Measurements from ENCODE around the gene DNAJC18.
"Not testable (repeated sequence)": the region's sequence is repeated elsewhere in the genome, so short reads cannot be mapped to it uniquely, and the experiment has no call there.

Gene DNAJC18

DNA sequence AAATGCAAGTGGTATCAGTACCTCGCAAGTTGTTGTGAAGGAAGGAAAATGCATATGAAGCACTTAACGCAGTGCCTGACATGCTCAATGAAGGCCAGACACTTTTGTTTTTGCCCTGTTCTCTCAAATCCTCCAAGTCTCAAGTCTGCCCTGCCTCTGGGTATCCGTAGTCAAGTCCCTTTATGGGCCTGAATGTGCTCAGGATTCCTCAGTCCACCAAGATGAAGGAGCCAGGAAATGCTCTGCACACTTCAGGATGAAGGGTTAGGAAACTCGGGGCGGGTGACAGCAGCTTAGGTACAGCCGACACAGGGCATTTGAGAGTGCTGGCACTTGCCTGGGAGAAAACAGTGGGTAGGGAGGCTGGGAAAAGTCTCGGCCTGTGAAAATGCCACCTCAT is 21.9 kb upstream of the DNAJC18 start:
- DNase-seq (ENCODE audit: low read depth in 3 of 3) = no peak

DNA sequence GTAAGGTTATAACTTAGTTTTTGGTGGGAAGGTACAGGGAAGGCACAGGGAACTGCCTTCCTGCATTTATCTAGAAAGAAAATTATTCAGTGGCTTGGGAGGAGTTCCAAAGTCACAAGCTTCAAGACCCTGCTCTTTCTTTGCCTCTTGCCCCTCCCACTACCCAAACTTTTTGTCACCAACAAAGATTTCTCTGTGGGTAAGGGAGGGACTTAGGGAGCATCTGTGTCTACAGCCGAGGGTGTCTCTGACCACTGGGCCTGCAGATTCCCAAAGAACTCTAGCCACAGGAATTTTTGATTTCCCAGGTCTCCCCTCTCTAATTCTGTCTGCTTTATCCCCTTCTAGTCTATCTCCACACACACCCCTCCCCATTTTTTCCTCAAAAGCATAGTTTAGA is 21.1 kb upstream of the DNAJC18 start:
- no peak for DNase-seq (ENCODE audit: low read depth in 3 of 3)

GRCh38 chr5:139459451-139459934 is 20.2 kb upstream of the DNAJC18 start:
- DNase-seq (ENCODE audit: low read depth in 3 of 3) = no peak

DNA sequence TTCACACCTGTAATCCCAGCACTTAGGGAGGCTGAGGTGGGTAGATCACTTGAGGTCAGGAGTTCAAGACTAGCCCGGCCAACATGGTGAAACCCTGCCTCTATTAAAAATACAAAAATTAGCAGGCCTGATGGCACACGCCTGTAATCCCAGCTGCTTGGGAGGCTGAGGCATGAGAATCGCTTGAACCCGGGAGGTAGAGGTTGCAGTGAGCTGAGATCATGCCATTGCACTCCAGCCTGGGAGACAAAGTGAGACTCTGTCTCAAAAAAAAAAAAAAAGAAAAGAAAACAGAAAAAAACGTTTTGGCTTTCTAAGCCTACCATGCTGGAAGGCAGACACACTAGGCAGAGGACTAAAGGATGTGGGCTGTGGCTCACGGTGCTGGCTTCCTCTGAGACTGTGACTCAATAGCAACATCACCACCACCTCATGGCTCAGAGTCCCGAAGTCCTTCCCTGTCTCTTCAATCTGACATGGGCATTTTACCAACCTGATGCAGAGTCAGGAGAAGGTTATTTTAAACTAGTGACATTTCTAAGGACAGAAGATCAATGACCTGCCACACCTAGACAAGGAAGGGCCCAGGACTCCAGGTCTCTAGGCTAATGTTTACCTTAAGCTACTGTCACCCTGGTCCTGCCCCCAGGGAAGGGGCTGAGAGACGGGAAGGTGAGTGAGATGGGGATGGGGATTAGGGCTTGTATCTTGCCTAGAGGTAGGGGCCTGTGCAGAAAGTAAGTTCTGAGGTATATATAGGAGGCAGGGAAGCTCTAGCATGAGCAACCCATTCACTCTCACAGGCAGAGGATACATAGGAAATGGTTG is 19.5 kb upstream of the DNAJC18 start:
- DNase-seq (ENCODE audit: low read depth in 3 of 3) = peak in 2 of 3 experiments; percentile 45 to 65

DNA sequence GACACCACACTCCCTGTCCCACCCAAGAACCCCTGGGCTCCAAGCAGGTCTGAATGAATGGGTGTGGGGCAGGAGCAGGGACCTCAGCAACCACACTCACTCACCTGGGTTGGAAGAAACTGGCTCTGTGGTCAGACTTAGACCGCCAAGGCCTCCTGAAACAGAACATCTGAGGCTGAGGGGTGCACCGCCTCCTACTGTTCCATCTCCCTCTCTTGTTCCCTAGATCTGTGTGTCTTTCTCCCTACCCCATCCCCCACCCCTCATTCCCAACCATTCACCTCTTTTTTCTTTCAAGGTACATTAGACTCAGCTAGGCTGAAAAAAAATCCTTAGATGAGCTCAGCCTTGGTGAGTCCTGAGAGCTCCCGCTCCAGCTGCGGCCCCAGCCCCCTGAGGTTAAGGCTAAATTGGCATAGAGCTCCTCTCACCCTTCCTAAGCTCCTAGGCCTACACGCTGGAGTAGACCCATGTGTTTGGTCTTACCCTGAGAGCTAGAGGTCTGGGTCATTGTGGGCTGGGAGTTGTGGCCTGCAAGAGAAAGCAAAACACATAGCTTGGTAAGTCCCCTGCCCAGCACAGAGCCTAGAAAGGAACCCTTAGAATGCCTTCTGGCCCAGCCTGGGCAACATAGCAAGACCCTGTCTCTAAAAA is 18.5 kb upstream of the DNAJC18 start:
- no peak for DNase-seq (ENCODE audit: low read depth in 3 of 3)

GRCh38 chr5:139457241-139457640 is 17.9 kb upstream of the DNAJC18 start:
- DNase-seq (ENCODE audit: low read depth in 3 of 3) = no peak

DNA sequence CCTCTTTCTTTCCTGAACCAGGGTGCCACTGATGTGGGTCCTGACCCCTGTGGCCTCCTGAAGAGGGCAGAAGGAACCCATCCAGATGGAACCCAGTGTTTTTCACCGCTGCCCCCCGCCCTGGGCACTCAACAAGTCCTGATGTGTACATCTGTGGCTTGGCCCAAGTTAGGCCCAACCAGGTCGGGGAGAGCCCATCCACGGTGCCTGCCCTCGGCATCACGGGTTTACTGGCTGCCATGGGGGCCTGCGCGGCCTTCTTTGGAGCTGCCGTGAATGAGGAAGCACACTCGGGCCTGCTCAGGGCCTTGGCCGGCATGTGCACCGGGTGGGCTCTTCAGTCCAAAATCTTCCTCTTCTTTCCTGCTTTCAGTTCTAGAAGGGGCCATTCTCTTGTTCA is 17.5 kb upstream of the DNAJC18 start:
- no peak for DNase-seq (ENCODE audit: low read depth in 3 of 3)

DNA sequence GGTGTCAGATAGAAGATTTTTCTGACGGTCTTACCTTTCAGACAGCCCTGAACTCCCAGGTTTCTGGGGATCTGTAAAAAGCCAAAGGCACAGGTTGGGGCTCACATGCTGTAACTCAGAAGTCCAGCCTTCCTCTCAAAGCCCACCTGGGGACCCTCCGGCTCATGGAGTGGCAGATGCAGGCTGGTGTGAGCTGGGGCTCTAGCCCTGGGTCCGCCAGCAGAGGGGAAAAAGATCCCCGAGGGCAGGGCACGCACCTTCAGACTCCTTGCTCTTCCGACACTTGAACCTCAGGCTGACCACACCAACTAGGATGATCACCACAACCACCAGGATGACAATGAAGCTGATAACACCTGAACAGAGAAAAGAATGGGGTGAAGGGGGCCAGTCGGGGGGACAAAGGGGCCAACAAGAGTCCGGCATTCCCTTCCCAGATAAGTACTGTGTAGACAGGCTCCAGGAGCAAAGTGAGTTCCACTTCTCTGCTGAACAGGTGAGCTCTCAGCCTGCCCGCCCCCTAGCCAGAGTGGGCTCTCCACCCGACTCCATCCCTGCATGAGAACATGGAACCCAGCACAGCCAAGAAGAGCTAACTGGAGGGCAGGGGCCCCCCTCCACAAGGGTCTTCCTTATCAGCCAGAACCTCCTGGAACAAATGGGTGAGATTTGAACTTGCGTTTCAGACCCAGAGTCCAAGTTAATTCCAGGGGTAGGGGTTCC is 15.4 kb upstream of the DNAJC18 start:
- no peak for DNase-seq (ENCODE audit: low read depth in 3 of 3)

- peak in 1 of 3 experiments; percentile 50 for DNase-seq (ENCODE audit: low read depth in 3 of 3)
Measured at GRCh38 chr5:139453683-139454567, 14.6 kb upstream of the DNAJC18 start.

DNA sequence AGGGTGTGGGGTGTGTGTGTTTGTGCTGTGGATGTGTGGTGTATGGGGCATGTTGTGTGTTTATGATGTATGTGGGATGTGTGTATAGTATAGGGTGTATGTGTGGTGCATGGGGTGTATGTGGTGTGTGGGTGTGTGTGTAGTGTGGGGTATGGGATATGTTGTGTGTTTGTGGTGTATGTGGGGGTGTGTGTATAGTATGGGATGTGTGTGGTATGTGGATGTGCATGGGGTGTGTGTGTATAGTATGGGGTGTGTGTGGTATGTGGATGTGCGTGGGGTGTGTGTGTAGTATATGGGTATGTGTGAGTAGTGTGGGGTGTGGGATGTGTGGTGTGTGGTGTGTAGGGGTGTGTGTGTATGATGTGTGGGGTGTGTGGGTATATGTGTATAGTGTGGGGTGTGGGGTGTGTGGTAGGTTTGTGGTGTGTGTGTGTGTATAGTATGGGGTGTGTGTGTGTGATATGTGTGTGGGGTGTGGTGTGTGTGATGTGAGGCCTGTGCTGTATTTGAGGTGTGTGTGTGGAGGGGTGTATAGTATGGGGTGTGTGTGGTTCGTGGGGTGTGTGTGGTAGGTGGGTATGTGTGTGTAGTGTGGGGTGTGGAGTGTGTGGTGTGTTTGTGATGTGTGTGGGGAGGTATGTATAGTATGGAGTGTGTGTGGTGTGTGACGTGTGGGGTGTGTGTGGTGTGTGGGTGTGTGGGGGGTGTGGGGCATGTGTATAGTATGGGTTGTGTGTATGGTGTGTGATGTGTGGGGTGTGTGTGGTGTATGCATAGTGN is 12.7 kb upstream of the DNAJC18 start:
- DNase-seq (ENCODE audit: low read depth in 3 of 3) = no peak

GRCh38 chr5:139451176-139451575 is 11.9 kb upstream of the DNAJC18 start:
- no peak for DNase-seq (ENCODE audit: low read depth in 3 of 3)

GRCh38 chr5:139446956-139447779 is 7.8 kb upstream of the DNAJC18 start:
- DNase-seq (ENCODE audit: low read depth in 3 of 3) = no peak

- DNase-seq (ENCODE audit: low read depth in 3 of 3) = no peak
Measured at GRCh38 chr5:139445325-139446170, 6.2 kb upstream of the DNAJC18 start.

DNA sequence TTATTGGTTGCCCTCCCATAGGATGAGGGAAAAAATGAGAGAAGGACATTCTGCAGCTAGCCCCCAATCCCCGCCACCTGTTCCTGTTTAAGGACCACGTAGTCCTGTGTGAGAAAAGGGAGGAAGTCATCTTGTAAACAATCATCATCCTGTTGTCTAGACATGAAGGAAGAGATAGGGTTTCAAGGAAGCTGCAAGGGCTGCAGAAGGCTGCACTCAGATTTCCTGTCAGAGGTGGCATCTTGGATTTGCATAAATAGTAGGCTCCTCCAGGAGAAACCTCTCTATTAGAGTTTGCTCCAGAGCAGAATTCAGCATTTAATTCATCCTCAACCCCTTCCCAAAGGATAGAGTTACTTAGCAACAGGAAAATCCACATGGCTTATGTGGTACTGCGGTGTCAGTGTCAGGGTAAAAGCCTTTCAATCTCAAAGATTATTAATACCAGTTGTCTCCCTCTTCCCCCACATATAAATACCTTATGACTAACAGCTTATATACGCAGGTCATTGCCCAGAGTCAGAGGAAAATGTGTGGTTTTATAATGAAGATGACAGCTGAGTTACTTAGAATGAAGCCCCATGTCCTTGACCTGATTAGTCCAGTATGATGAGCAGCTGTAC is 4.6 kb upstream of the DNAJC18 start:
- no peak for DNase-seq (ENCODE audit: low read depth in 3 of 3)

DNA sequence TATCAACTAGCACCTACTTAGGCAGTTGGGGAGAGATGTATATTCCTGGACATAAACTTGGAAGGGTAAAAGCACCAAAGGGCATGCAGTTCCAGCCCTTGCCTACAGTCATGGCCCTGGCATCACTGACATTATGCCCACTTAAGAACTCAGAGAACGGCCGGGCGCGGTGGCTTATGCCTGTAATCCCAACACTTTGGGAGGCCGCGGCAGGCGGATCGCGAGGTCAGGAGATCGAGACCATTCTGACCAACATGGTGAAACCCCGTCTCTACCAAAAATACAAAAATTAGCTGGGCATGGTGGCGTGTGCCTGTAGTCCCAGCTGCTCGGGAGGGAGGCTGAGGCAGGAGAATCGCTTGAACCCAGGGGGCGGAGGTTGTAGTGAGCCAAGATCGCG is 1.1 kb upstream of the DNAJC18 start:
- not testable (repeated sequence) for DNase-seq (ENCODE audit: low read depth in 3 of 3)

DNA sequence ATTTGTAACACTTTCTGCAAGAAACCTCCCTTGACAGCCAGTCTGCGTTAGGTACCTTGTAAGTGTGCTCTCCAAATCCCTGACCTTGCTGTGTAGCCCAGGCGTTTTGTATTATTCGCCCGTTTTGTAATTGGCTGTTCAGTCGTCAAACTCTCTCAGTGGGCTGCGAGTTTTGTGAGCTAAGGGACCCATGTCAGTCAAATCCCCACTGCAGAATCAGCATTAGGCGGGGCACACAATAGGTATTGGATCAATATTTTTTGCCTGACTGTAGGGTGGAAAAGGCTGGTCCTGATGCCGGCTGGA is 665 bp downstream of the DNAJC18 start:
- DNase-seq (ENCODE audit: low read depth in 3 of 3) = no peak

DNA sequence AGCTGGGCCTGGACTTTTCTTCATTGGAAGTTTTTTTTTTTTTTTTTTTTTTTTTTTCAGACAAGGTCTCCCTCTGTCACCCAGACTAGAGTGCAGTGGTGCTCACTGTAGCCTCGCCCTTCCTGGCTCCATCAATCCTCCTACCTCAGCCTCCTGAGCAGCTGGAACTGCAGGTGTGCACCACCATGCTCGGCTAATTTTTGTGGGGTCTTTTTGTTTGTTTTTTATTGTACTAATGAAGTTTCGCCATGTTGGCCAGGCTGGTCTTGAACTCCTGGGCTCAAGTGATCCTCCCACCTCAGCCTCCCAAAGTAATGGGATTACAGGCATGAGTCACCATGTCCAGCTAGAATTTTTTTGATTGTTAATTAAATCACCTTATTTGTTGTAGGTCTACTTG is 3.6 kb downstream of the DNAJC18 start:
- DNase-seq (ENCODE audit: low read depth in 3 of 3) = no peak

- DNase-seq (ENCODE audit: low read depth in 3 of 3) = no peak
Measured at GRCh38 chr5:139431706-139432105, 7.6 kb downstream of the DNAJC18 start.

DNA sequence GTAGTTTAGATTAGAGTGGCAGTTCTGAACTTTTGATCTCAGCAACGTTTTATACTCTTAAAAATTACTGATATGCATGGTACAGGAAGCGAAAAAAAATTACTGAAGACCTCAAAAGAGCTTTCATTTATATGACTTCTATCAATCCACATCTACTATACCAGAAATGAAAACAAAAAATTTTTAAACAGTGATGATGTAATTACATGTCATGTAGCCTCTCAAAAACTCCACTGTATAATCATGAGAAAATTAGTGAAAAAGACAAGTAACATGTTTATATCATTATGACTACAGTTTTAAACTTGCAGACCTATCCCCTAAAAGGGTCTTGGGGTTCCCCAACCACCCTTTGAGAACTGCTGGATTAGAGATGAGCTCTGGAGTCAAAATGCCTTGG is 9.3 kb downstream of the DNAJC18 start:
- DNase-seq (ENCODE audit: low read depth in 3 of 3) = no peak
